ENCODE results near the gene ZDHHC3.

DNA sequence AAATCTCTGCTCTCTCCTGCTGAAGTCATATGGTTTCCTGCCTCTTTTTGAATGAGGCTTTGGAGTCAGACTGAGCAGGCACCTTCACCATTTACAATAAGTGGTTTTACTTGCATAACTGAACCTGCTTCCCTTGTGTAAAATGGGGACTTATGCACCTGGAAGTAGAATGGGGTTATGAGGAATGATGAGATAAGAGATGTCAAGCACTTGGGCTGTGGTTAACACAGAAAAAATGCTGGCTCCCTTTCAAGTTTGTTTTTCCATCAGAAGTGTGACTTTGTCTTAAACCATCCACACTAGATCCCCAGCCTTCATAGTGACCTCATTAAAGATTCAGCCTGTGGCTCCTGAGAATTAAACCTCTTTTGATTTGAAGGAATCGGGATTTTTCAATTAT, 5.2 kb upstream of the ZDHHC3 start:
- TF ChIP-seq CTCF (conservative IDR thresholded peaks at IDR 0.05; ENCODE audit: low read depth, low read length) (no peak), EZH2 (IDR thresholded peaks at IDR 0.05; ENCODE audit: borderline replicate concordance, low read depth, low read length, poor library complexity, severe bottlenecking) (no peak)

Data from A673 (cell line).